NCI-H82 (cell line): Measurements from ENCODE around the gene AKNA.
"Not testable (repeated sequence)": the region's sequence is repeated elsewhere in the genome, so short reads cannot be mapped to it uniquely, and the experiment has no call there.

ENCODE experiments used
- DNase-seq: peaks from one replicate; lab custom pipeline; 2025; lab: John Stamatoyannopoulos, UW

Gene AKNA

GRCh38 chr9:114322160-114322818 lies 65.5 kb downstream of the AKNA start:
- DNase-seq = not testable (repeated sequence)

DNA sequence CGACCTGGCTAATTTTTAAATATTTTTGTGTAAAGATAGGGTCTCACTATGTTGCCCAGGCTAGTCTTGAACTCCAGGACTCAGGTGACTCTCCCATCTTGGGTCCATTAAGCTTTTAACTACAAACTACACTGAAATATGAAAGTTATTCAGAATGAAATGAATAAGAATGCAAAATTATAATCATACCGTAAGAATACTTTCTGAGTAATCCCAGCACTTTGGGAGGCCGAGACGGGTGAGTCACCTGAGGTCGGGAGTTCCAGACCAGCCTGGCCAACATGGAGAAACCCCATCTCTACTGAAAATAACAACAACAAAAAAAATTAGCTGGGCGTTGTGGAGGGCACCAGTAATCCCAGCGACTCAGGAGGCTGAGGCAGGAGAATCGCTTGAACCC lies 66.0 kb downstream of the AKNA start:
- DNase-seq = no peak

DNA sequence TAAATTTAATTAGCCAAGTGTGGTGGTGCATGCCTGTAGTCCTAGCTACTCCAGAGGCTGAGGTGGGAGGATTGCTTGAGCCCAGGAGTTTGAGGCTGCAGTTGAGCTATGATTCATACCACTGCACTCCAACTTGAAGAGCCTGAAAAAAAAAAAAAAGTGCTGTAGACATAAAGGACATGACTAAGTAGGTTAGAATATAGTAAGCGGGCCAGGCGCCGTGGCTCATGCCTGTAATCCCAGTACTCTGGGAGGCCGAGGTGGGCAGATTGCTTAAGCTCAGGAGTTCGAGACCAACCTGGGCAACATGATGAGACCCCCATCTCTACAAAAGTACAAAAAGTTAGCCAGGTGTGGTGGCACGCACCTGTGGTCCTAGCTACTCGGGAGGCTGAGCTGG lies 67.1 kb downstream of the AKNA start:
- DNase-seq = not testable (repeated sequence)

GRCh38 chr9:114319147-114319546 lies 68.6 kb downstream of the AKNA start:
- peak; percentile 14 for DNase-seq

DNA sequence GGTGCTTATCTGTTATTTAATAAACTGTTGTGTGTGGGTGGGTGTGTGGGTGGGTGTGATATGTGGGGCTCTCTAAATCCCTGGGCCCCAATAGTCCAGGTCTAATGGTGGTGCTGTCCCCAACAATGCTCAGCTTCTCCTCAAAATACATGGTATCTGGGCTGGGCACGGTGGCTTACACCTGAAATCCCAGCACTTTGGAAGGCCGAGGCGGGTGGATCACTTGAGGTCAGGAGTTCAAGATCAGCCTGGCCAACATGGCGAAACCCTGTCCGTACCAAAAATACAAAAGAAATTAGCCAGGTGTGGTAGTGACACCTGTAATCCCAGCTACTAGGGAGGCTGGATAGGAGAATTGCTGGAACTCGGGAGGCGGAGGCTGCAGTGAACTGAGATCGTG lies 69.4 kb downstream of the AKNA start:
- DNase-seq = no peak

- no peak for DNase-seq
Measured at GRCh38 chr9:114317665-114318357, 70.0 kb downstream of the AKNA start.

- DNase-seq = peak; percentile 55
Measured at GRCh38 chr9:114316605-114317230, 71.1 kb downstream of the AKNA start.

DNA sequence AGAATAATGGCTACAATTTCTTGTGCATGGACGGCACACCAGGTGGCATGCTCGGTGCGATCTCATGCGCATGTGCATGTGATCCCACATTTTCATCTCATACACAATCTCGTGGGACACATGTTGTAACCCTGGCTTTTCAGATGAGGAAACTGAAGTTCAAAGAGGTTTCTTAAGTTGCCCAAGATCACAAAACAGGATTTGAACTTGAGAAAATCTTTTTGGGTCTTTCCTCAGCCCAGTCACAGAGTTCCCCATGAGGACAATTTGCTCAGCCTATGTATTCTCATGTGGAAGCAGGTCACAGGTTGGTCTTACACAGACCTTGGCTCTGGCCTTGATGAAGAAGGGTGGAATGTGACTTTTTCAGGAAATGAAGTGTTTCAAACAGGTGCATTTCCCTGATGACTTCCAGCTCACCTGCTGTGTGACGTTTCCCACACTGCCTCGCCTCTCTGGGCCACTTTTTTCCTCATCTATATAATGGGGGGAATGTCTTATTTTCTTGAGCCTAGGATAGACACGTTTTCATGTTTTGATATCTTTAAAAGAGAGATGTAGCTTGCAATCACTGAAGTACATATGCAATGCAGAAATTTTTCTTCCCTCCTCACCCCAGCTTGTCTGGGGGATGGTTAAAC lies 71.9 kb downstream of the AKNA start:
- no peak for DNase-seq

DNA sequence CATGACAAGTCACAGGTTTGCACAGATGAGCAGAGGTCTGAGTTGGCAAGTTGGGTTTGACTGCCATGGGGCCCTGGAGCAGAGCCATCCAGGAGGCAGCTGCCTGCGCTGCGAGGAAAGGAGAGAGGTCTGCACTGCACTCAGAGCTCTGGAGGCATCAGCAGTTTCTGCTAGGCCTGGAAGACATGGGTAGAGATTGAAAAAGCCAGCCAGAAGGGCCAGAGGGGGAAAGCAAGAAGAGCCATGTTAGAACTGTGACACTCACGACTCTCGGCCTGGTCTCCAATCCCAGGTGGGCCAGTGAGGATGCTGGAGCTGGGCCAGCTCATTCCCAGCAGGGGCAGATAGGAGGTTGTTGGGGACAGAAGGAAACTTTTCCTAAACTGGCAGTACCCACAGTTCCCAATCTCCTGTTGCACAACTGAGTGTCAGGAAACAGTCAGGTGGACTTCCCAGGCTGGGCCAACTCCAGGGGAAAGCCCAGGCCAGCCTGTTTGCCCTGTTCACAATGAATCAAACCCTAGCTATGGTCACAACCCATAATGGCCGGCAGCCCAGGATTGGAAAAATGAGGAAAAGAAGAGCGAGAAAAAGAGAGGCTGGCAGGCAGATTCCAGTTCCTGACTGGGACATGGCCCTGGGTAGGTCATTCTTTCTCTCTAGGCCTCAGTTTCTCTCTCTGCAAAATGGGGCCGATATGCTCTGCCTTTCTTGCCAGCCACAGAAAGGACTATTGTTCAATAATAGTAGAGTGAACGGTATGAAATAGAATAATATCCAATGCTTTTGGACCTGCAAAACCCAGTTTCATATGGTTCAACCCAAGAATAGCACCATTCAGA lies 72.7 kb downstream of the AKNA start:
- no peak for DNase-seq

GRCh38 chr9:114314256-114314867 lies 73.4 kb downstream of the AKNA start:
- DNase-seq = peak; percentile 33

DNA sequence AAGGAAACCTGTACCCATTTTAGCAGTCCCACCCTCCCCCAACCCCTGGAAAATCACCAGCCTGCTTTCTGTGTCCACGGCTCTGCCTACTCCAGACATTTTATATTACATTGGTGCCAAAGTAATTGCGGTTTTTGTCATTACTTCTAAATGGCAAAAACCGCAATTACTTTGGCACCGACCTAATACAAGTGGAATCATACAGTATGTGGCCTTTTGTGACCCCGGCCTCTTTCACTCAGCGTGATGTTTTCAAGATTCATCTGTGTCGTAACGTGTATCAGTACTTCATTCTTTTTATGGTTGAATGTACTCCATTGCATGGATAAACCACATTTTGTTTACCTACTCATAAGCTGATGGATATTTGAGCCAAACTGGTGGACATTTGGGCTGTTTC lies 74.6 kb downstream of the AKNA start:
- no peak for DNase-seq

DNA sequence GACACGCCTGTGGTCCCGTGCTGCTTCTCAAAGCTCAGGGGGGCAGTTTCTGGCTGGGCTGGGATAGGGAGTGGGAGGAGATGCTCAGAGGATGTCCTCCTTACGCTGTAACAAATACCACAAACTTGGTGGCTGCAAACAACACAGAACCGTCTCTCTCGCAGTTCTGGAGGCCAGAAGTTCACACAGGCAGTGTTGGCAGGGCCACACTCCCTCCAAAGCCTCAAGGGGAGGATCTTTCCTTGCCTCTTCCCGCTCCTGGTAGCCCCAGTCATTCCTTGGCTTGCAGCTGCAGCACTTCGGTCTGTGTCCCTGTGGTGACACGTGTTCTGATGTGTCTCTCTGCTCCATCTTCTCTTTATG lies 75.3 kb downstream of the AKNA start:
- no peak for DNase-seq

DNA sequence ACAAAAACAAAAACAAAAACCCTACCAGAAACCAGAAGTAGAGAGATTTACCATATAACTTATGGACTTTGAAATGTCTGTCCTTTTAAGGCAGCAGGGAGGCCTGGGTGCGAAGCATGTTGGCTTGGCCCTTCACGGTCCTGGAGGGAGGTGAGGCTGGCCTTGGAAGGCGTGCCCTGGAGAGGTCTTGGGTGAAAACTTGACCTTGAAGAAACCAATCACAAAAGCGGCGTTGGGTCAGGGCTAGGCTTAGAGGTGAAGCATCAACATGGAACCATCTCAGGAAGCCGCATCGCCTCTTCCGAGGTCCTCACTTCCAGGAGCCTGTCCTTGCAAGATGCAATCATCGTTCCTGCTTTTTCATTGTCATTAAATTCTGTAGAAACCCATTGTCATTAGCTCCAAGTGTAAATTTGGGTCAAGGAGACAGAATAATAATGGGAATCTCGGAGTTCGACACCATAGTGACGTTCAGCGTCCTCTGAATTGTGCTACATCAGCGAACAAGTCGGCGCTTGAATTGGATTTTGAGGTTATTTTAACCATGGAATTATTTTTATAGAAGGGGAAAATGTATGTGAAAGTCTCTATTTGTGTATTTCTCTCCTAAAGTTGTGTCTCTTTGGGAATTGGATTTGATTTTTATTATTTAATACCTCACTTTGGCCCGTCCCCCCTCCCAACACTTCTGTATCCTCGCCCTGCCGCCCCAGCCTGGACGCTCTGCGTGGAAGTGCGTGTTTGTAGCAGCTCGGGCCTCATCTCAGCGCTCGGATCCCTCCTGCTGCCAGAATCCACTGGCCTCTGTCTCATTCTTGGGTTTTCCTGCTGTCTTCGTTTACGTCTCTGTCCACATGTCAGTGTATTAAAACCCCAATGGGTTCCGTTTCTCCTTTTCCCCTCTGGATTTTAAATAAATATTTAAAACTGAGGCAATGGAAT lies 75.9 kb downstream of the AKNA start:
- no peak for DNase-seq

- DNase-seq = no peak
Measured at GRCh38 chr9:114310471-114311450, 77.0 kb downstream of the AKNA start.

DNA sequence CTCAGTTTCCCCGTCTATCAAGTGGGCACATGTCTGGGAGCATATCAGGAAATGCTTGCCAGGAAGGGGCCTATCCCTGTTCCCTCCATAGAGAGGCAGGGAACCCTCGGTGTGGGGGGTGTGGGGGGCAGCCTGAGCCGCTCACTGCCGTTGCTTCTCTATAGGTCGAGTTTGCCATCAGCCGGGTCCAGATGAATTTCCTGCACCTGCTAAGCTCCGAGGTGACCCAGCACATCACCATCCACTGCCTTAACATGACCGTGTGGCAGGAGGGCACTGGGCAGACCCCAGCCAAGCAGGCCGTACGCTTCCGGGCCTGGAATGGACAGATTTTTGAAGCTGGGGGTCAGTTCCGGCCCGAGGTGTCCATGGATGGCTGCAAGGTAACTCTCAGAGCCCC lies 78.7 kb downstream of the AKNA start:
- no peak for DNase-seq

GRCh38 chr9:114308361-114308950 lies 79.3 kb downstream of the AKNA start:
- no peak for DNase-seq

DNA sequence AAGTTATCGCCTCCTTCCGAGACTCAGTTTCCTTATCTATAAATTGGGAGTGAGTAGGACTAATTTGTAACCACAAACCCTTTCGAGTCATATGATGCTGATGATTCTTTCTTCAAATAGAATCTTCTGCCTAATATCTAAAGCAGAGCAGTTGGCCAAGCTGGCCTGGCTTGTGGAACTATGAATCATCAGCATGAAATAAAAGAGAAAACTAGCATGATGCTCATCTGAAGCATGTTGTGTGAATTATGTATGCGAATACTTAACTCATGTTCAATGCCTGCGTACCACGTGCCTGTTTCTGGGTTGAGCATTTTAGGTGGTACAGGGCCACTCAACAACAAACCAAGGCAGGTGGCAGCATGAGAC lies 79.9 kb downstream of the AKNA start:
- DNase-seq = no peak

DNA sequence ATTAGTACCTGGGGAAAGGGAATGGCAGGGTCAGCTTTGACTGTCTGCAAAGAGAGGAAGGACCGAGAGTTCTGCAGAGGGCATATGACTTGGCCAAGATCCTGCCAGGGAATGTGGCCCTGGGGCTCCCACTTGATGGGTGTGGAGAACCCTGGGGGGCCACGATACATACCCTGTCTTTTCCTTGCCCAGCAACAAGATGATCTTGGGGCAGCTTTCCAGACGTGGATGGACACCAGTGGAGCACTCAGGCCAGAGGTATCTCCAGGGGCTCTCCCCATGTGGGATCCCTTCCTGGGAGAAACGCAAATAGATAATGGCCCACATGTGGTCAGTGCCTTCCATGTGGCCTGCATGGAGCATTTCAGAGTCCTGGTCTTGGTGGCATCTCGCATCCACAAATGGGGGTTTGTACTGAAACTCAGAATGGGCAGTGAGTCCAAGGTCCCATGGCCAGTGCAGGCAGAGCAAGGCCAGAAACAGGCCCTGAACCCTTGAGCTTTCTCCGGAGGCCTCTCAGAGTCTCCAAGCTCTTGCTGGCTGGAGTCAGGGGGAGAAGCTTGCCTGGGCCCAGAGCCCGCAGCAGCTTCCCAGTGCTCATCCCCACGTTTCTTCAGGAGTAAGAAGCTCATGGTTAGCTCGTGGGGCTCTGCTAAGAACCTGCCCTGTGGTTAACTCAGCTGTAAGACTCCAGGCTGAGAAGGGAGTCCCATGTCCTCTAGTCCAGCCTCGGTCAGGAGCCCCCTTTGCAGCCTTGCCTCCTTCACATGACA lies 83.2 kb downstream of the AKNA start:
- DNase-seq = no peak
